NCI-H2196 (cell line): ENCODE data around the gene CPPED1.

Experiments
- DNase-seq: peaks from one replicate; lab custom pipeline; 2025; ENCODE audit not compliant: unreplicated experiment; lab: John Stamatoyannopoulos, UW

Gene CPPED1

DNA sequence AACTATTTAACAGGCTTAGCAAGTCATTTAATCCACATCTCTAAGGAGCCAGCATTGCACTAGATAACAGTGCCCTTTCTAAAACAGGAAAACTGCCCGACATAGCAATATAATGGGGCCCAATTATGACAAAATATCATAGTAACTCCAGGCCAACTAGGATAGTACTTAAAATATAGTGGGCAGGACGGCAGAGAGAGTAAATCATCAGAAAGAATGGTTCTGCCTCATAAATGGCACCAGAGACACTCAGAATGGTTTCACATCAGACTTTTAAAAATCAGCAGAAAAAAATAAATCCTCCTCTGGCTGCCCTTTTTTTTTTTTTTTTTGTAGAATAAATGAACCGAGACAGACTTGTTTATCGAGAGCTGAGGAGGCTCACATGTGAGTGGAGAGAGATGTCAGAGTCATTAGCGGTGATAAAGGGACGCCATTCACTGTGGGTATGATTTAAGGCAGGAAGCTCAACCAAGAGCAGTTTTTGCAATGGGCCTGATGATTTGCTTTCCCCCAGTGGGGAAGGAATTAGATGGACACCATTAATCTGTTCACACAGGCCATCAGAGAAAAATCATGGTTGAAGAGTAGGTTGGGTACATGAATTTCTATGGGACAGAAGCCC, 62.6 kb downstream of the CPPED1 start:
- DNase-seq, result no peak

- no peak for DNase-seq
Measured at GRCh38 chr16:12739738-12740137, 63.9 kb downstream of the CPPED1 start.

GRCh38 chr16:12737563-12737962, 66.1 kb downstream of the CPPED1 start:
- no peak for DNase-seq

DNA sequence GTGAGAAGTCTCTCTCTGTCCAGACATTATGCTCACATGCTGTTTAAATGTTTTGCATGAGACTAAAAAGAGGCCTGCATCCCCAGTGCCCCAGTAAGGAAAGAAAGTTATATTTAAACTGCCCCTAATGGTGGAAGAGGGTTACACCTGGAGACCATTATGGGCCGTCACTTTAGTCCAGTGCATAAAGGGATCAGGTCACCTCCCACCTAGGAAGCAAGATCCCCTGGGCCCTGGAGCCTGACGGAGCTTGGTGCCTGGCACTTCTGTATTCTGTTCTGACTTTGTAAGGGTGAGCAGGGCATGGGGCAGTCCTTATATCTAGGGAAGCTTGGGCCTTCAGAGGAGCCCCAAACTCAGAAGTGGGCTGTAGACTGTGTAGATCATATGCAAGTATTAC, 67.9 kb downstream of the CPPED1 start:
- no peak for DNase-seq

DNA sequence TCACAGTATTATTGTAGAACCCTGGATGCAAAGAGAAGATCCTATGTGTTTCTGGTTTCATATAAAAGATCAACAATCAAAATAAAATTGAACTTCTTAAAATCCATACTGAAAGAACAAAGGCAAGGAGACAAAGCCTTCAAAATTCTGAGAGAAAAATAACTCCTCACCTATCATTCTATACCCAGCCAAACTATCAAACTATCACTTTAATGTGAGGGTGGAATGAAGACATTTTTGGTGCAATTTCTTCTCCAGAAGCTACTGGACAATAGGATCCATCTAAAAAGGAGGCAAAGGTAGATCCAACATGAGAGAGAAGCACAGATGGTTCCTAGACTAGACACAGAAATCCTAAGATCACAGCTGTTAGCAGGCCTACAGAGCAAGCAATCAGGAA, 71.1 kb downstream of the CPPED1 start:
- no peak for DNase-seq

DNA sequence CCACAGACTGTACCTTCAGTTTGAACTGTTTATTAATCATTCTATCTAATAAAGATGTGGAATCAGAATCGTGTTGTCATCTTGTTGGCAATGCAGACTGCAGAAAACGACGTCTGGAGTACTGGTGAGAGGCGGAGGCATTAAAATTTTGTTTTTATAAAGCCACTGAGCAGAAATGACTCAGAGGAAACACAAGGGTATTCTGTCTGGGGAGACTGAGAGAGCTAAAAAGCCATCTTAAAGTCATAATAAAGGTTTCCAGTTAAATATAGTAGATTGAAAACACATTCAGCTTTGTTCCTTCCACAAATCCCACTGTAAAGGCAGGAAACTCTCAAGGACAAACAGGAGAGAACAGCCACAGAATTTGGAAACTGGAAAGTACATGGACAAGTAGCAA, 74.2 kb downstream of the CPPED1 start:
- no peak for DNase-seq

GRCh38 chr16:12728469-12728868, 75.2 kb downstream of the CPPED1 start:
- no peak for DNase-seq

DNA sequence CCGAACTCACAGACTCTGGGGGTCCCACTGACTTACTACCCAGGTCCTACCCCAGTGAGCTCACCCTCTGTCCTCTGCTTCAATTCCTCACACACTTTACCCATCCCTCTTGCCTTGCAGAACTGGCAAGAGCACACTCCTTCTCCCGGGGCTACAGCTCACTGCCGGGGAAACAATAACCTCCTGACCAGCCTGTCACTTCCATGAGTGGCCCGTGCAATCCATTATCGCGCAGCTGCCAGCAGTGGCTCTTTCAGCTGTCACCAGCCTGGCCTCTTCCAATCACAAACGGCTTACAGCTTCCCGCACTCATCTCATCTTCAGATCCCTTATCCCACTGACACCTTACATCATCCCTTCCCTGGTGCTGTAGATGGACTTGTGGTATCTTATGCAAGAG, 79.5 kb downstream of the CPPED1 start:
- DNase-seq, result no peak

DNA sequence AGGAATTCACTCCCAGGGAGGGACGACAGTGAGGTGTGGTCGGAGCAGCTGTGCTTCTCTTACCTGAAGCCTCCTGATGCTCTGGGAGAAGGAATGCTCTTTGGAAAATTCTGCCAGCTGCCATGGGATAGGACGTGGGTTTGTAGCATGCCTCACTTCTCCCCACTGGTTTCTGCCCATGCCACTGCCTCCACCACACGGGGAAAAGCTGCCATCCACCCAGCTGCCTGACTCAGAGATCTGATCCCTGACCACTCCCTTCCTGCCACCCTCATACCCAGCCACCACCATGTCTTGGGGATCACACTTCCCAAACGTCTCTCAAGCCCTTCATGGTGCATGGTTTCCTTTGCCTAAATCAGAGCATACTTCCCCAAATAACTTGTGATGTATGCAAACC, 80.0 kb downstream of the CPPED1 start:
- DNase-seq, result no peak

DNA sequence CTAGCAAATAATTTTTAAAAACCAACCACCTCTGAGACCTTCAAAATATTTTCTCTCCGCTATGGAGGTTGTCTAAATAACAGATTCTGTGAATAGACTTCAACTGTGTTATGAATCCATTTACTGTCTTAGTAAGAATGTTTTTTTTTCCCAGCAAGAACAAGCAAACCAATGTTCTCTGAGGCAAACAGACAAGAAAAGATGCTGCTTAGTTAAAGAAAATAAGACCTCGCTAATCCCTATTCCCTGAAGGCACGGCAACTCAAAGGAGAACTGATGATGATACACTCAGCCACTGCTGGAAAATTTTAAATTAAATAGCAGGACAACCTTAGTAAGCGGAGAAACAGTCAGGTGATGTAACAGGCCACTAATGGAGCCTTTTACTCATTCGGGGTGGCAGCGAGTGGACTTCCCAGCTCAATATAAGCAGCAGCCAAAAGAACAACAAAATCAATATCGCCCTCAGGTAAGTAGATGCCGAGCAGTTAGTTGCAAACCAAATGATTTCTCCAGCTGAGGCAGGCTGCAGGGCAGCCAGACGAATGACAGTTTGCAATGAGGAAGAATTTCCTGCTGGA, 81.8 kb downstream of the CPPED1 start:
- DNase-seq, result no peak

DNA sequence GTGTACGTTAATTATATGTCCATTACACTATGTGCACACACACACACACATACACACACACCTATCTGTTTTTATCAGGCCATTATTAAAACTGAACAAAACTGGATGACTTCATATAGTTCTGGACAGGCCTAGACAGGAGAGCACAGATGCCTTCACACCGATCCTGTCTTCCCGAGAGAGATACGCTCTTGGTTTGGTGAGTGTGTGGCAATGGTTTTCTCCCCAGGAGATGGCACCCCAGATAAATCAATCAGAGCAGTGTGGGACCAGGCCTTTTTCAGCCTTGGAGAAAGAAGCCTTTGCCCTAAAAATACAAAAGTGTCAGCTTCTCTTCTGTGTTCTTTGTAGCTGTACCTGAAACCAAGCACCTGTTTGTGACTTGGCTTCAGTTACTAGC, 83.7 kb downstream of the CPPED1 start:
- DNase-seq, result no peak

- no peak for DNase-seq
Measured at GRCh38 chr16:12716658-12717057, 87.0 kb downstream of the CPPED1 start.

GRCh38 chr16:12709807-12710206, 93.9 kb downstream of the CPPED1 start:
- DNase-seq, result no peak

DNA sequence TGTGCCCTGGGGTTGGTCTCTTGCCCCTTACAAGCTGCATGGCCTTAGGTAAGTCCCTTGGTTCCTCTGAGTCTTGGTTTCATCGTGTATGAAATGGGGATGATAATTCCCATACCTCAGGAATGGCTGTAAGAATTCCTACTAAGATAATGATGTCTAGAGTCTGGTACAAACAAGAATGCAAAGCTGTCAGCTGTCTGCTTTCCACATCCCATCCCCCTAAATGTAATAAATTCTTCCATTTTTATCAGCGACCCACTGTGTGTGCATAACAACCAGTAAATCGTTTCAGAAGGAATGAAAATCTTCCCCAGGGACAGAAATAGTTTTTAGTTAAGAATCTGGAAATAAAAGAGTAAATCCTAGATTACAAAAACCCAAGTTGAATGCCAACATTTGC, 95.4 kb downstream of the CPPED1 start:
- DNase-seq, result no peak

- no peak for DNase-seq
Measured at GRCh38 chr16:12706628-12707027, 97.1 kb downstream of the CPPED1 start.

DNA sequence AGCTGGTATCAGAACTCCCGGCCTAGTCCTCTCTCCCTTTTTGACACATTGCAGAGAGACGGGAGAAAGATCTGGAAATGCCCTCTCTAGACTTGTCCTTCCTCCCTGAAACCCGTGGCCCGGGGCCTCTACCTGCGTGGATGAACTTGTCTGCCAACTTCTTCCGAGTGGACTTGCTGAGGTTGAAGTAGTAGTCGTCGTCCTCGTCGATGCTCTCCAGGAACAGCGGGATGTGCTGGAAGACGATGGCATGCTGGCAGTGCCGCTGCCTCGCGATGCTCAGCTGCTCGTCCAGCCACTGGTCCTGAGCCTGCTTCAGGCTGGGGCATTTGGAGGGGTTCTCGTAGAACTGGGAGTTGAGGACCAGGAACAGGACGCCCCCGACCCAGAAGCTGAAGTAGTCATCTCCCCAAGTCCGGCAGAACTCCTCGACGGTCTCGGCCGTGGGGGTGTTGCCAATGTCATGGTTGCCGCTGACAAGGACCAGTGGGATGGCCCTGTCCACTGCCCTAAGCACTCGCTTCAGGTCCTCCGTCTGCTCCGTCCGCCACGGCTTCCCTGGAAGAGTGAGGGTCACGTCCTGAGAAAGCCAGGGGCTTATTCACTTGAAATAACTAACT, 99.1 kb downstream of the CPPED1 start:
- no peak for DNase-seq

- no peak for DNase-seq
Measured at GRCh38 chr16:12703935-12704334, 99.8 kb downstream of the CPPED1 start.

DNA sequence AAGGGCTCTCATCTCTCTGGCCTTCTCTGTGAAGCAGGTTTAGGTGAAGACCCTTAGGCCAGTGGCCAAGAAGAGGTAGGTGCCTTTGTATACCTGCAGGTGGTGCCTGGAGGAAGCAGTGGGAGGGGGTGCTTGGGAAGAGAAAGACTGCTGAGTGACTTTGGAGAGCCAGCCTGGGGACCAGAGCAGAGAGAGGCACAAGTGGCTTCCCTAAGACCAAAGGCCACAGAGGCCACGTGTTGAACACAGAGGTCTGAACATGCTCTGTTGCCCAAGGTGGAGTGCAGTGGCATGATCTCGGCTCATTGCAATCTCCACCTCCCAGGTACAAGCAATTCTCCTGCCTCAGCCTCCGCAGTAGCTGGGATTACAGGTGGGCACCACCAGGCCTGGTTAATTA, 103.5 kb downstream of the CPPED1 start:
- DNase-seq, result no peak

GRCh38 chr16:12699161-12699560, 104.5 kb downstream of the CPPED1 start:
- DNase-seq, result no peak

DNA sequence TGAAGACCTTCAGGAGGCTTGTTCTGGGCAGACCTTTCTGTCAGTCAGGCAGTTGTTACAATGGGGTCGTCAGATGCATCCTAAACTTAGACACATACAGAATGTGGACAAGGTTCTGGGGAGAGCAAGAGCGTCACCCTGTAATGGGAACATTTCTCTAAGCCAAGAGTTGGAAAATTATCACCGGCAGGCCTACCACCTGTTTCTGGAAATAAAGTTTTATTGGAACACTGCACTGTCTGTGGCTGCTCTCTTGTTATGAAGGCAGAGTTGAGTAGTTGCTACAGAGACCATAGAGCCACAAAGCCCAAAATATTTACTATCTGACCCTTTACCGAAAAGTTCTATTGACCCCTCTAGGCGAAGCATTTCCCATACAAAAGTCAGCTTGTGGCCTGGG, 106.2 kb downstream of the CPPED1 start:
- DNase-seq, result no peak

GRCh38 chr16:12695454-12695853, 108.2 kb downstream of the CPPED1 start:
- DNase-seq, result no peak

GRCh38 chr16:12690024-12690423, 113.7 kb downstream of the CPPED1 start:
- no peak for DNase-seq
